ENCODE data around the gene MSRB2. TPM values are rescaled to one million over a fixed set of nuclear protein-coding genes. Genes with fewer than 3 reads are reported as not detected.

Gene MSRB2
- total RNA-seq, 6 donors from 2014 or later, result 9.6 to 19.9 (median 16.9) TPM

- Histone ChIP-seq H3K27ac (peak overlapping the region; percentile 90 to 98 (median 93)), H3K4me3 (peak overlapping the region; percentile 13 to 85 (median 68)), H3K36me3 (no peaks in the 10 kb centered on the region), H3K4me1 (peaks cover 12 to 15% (median 13%) of the 10 kb centered on the region in 4 donors), H3K9me3 (no peaks in the 10 kb centered on the region), H3K27me3 (no peaks in the 10 kb centered on the region)
- no peak for ATAC-seq (ENCODE audit: low FRiP score in 2 of 2)
- WGBS, 2 donors, result 14 to 24% methylated on average over 8 of the region's 8 CpGs
- no peak for DNase-seq
- TF ChIP-seq CTCF (IDR thresholded peaks at IDR 0.05), result no peak
- no peak for TF ChIP-seq POLR2AphosphoS5 (IDR thresholded peaks at IDR 0.05)
- TF ChIP-seq POLR2A (IDR thresholded peaks at IDR 0.05), result no peak
- TF ChIP-seq EP300 (IDR thresholded peaks at IDR 0.05), result no peak
These were observed 484 bp upstream of the MSRB2 start for GRCh38 chr10:23094786-23095403.

- peaks cover 12 to 15% (median 13%) of the 10 kb centered on the region in 4 donors for H3K4me1 ChIP-seq
- H3K27me3 ChIP-seq, result no peaks in the 10 kb centered on the region
- H3K36me3 ChIP-seq, result no peaks in the 10 kb centered on the region
- WGBS, 2 donors, result 12 to 20% methylated on average over 20 to 21 of the region's 21 CpGs
- peak overlapping the region; percentile 90 to 98 (median 93) for H3K27ac ChIP-seq
- DNase-seq (peak; percentile 63 to 84), ATAC-seq (ENCODE audit: low FRiP score in 2 of 2) (peak; percentile 67 to 73)
- TF ChIP-seq POLR2AphosphoS5 (IDR thresholded peaks at IDR 0.05), result peak in 1 of 2 donors; percentile 37
- no peak for TF ChIP-seq CTCF (IDR thresholded peaks at IDR 0.05)
- no peaks in the 10 kb centered on the region for H3K9me3 ChIP-seq
- H3K4me3 ChIP-seq, result peak overlapping the region; percentile 57 to 85 (median 68)
These were observed 805 bp downstream of the MSRB2 start for GRCh38 chr10:23095966-23096801.

GRCh38 chr10:23096802-23097549 is 1.6 kb downstream of the MSRB2 start:
- DNase-seq (peak in 1 of 2 donors; percentile 36), ATAC-seq (ENCODE audit: low FRiP score in 2 of 2) (peak in 1 of 2 donors; percentile 49)
- Histone ChIP-seq H3K36me3 (no peaks in the 10 kb centered on the region), H3K4me1 (peaks cover 12 to 15% (median 13%) of the 10 kb centered on the region in 4 donors), H3K9me3 (no peaks in the 10 kb centered on the region), H3K4me3 (peak overlapping the region in 3 of 4 donors; percentile 57 to 85 (median 79)), H3K27ac (peak overlapping the region; percentile 90 to 98 (median 93)), H3K27me3 (no peaks in the 10 kb centered on the region)
- WGBS, 2 donors, result 29 to 30% methylated on average over 8 of the region's 8 CpGs
- TF ChIP-seq EP300 (IDR thresholded peaks at IDR 0.05), result no peak
- TF ChIP-seq CTCF (IDR thresholded peaks at IDR 0.05), result no peak
- no peak for TF ChIP-seq POLR2AphosphoS5 (IDR thresholded peaks at IDR 0.05)
- no peak for TF ChIP-seq POLR2A (IDR thresholded peaks at IDR 0.05)

- H3K4me1 ChIP-seq, result peaks cover 12 to 15% (median 13%) of the 10 kb centered on the region in 4 donors
- DNase-seq, result no peak
- H3K27ac ChIP-seq, result no peak overlapping the region
- H3K4me3 ChIP-seq, result no peak overlapping the region
- no peak for TF ChIP-seq EP300 (IDR thresholded peaks at IDR 0.05)
- no peak for TF ChIP-seq POLR2A (IDR thresholded peaks at IDR 0.05)
- no peak for TF ChIP-seq CTCF (IDR thresholded peaks at IDR 0.05)
- TF ChIP-seq POLR2AphosphoS5 (IDR thresholded peaks at IDR 0.05), result no peak
- 86 to 94% methylated on average over 3 of the region's 3 CpGs for WGBS, 2 donors
- no peak for ATAC-seq (ENCODE audit: low FRiP score in 2 of 2)
- H3K36me3 ChIP-seq, result peaks cover 0 to 2% (median 0%) of the 10 kb centered on the region in 4 donors
- no peaks in the 10 kb centered on the region for H3K27me3 ChIP-seq
- no peaks in the 10 kb centered on the region for H3K9me3 ChIP-seq
These were observed 3.7 kb downstream of the MSRB2 start for GRCh38 chr10:23099079-23099478.
